Ureter (tissue), 1 donor: ENCODE results near the gene FREM2. TPM values are rescaled to one million over a fixed set of nuclear protein-coding genes. Genes with fewer than 3 reads are reported as not detected.

ENCODE experiments used
- DNase-seq: peaks from one replicate; pipeline ENCODE4 v3.0.0-alpha.2; 2020; ENCODE audit warnings: low spot score
- total RNA-seq: library from RNA; stranded (reverse); gene quantifications from one replicate; pipeline ENCODE4 v1.2.4, GENCODE V29; 2023
- donor health status: DM: yes; HTN: yes; CAD: no.

Gene FREM2
- total RNA-seq, 1 donor from 2014 or later = 12.4 TPM

- no peak for DNase-seq
Measured at GRCh38 chr13:38888309-38888708, 201.4 kb downstream of the FREM2 start.

- no peak for DNase-seq
Measured at GRCh38 chr13:38895075-38895474, 208.2 kb downstream of the FREM2 start.

DNA sequence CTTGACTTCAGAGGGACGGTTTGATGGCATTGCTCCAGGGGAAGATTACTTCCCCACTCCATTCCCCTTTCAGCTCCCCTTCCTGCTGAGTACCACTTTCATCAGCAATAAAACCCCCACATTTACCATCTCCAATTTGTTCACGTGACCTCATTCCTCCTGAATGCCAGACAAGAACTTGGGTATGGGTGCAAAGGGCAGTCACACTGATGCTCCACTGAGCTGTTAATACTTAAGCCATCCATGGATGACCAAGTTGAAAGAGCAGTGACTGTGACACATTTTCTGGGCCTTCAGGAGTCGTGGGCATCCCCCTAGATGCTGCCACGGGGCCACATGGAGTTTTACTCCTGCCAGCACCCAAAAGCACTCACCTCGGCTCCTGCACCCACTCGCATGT is 210.6 kb downstream of the FREM2 start:
- no peak for DNase-seq

DNA sequence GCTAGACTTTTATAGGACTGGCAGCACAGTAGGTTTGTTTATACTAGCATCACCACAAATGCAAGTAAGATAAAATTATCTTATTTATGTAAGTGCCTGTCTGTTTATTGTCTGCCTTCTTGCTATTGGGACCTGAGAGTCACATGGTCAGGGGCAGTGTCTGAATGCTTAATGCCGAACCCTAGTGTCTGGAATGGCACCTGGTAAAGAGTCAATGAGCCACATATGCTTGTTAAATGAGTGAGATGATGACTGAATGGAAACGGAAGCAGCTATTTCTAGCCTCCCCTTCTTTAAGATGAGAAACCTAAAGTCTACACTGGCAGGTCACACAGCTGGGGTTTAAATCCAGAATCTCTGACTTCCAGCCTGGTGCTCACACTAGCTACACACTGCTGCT is 211.6 kb downstream of the FREM2 start:
- no peak for DNase-seq

DNA sequence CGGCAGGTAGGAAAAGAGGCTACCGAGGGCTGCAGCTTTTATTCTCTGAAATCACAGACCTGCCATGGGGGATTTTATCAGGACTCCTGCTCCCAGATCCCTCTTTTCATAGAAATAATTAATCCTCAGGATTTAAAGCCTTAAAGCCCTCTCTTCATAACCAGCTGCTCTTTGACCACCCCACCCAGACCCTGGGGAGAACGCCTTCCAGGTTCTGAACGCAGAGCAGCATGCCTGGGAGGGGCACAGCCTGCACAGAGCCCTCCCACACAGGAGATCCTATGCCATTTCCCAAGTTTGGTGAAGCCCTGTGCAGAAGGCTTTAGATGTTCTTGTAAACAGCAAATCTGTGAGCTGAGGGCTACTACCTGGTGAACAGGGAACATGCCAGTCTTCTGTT is 212.7 kb downstream of the FREM2 start:
- DNase-seq = no peak

DNA sequence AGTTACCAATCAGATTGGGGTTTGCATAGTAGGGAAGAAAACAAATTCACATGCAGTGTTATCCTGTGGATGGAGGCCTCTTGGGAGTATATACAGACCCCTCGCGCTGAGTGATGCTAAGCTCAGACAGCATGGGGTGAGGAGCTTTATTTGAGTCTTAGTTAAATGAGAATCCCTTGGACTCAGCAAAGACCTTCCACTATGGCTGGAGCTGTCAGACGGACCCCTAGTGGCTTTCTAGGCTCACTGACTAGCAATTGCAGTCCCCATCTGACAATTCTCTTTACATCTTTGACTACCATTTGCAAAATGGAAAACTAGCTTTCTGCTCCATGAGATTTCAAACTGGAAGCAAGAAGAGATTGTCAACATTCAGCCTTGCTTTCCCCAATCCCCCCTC is 213.3 kb downstream of the FREM2 start:
- no peak for DNase-seq

DNA sequence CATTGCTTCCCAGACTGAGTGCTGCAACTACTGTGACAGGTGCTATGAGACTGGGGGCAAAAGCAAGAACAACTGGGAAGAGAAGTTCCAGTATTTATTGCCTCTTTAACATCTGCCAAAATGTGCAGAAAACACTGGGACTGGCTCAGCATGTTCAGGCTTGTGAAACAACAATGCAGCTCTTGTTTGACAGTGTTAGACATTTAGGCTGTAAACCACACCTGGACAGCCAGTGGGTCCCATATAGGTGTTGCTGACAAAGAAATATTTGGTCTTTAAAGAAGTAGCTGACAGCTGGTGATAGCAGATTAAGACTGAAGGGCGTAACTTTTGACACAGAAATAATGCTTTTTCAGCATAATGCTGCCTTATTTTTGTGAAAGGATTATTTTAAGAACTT is 215.7 kb downstream of the FREM2 start:
- DNase-seq = no peak

DNA sequence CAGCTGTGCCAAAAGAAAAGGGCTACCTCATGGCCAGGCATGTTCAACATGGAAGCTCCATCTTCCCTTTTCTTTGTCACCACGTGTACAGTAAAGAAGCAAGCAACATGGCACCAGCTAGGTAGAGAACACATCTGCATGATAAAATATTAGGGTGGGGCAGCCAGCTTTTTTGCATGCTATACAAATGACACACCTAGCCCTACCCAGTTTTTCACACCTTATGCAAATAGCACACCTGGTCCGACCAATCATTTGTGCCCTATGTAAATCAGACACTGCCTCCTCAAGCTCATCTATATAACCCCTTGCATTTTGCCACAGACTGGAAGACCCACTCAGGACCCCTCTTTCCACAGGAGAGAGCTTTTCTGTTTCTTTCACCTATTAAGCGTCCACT is 218.2 kb downstream of the FREM2 start:
- DNase-seq = no peak

- DNase-seq = no peak
Measured at GRCh38 chr13:38905861-38906260, 219.0 kb downstream of the FREM2 start.

DNA sequence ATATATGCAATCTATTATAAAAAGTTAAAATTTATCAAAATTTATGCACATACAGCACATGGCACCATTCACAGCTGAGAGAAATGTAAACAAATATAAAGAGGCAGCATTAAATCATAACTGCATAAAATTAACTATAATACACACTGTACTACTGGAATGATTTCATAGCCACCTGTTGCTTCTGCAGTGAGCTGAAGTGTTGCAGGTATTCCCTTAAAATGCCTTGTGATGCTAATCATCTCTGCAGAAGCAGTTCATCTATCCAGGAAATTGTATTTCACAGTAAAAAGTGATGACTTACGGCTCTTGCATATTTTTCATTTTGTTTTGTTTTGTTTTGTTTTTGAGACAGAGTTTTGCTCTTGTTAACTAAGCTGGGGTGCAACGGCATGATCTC is 221.7 kb downstream of the FREM2 start:
- no peak for DNase-seq

DNA sequence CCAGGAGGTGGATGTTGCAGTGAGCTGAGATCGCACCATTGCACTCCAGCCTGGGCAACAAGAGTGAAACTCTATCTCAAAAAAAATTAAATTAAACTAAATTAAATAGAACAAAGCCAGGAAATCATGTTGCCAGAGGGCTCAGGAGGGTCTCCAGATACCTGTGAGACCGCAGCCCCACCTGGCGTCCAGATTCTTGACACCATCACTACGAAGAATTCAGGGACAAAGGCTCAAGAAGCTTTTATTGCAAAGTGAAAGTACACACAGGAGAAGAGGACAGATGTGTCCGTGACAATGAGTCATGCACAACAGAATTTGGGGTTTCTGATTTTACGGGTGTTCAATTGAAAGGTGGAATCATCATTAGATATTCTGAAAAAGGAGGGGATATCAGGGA is 227.2 kb downstream of the FREM2 start:
- no peak for DNase-seq

GRCh38 chr13:38921081-38921480 is 234.2 kb downstream of the FREM2 start:
- no peak for DNase-seq

DNA sequence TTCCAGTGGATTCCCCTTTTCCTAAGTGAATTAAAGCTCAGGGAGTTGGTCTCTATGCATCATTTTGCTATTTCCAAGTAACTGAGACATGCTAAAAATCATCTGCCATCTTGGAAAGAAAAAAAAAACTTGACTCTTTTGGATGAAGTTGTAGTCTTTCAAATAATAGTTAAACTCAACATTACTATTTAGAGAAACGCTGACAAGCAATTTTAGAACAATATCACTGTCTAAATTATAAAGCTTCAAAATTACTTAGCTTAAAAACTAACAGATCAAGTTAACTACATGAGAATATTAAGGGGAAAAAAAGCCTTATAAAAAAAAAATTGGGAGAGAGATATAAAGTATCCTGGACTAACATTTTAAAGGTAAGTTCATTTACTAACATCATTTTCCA is 235.3 kb downstream of the FREM2 start:
- no peak for DNase-seq

GRCh38 chr13:38933786-38934185 is 246.9 kb downstream of the FREM2 start:
- no peak for DNase-seq
